Smooth muscle cell (in vitro differentiated cells): ENCODE results near the gene NRIP1. TPM values are rescaled to one million over a fixed set of nuclear protein-coding genes. Genes with fewer than 3 reads are reported as not detected.
"Not testable (repeated sequence)": the region's sequence is repeated elsewhere in the genome, so short reads cannot be mapped to it uniquely, and the experiment has no call there.

Experiments
- DNase-seq: peaks from one replicate; lab custom pipeline; 2025; ENCODE audit not compliant: unreplicated experiment; lab: John Stamatoyannopoulos, UW
- H2AFZ ChIP-seq: fragments of 200-600 bp; sonication (generic); 2 replicates; pipeline ENCODE4 v1.6.0; 2016; ENCODE audit warnings: antibody characterized with exemption, low read depth, mild to moderate bottlenecking
- H3F3A ChIP-seq: fragments of 200-600 bp; sonication (generic); 2 replicates; pipeline ENCODE4 v1.6.0; 2017; ENCODE audit warnings: antibody characterized with exemption, low read depth
- H3K27ac ChIP-seq: fragments of 200-600 bp; sonication (generic); 2 replicates; pipeline ENCODE4 v1.5.1; 2016; ENCODE audit warnings: low read depth, mild to moderate bottlenecking
- H3K27me3 ChIP-seq: fragments of 200-600 bp; sonication (generic); 2 replicates; pipeline ENCODE4 v1.6.1; 2016; ENCODE audit warnings: low read depth, mild to moderate bottlenecking
- H3K36me3 ChIP-seq: fragments of 200-600 bp; sonication (generic); 2 replicates; pipeline ENCODE4 v1.5.1; 2016; ENCODE audit warnings: low read depth
- H3K4me1 ChIP-seq: fragments of 200-600 bp; sonication (generic); 2 replicates; pipeline ENCODE4 v1.5.1; 2016; ENCODE audit warnings: low read depth
- H3K4me2 ChIP-seq: fragments of 200-600 bp; sonication (generic); 2 replicates; pipeline ENCODE4 v1.6.0; 2016; ENCODE audit warnings: mild to moderate bottlenecking
- H3K4me3 ChIP-seq: fragments of 200-600 bp; sonication (generic); 2 replicates; pipeline ENCODE4 v1.5.1; 2016; ENCODE audit warnings: mild to moderate bottlenecking
- H3K79me2 ChIP-seq: fragments of 200-600 bp; sonication (generic); 2 replicates; pipeline ENCODE4 v1.6.0; 2016; ENCODE audit warnings: low read depth, mild to moderate bottlenecking
- H3K9ac ChIP-seq: fragments of 200-600 bp; sonication (generic); 2 replicates; pipeline ENCODE4 v1.6.0; 2016; ENCODE audit warnings: low read depth
- H3K9me3 ChIP-seq: fragments of 200-600 bp; sonication (generic); replicated peaks from 2 replicates; pipeline ENCODE4 v1.5.1; 2016; ENCODE audit warnings: low read depth
- H4K20me1 ChIP-seq: fragments of 200-600 bp; sonication (generic); 2 replicates; pipeline ENCODE4 v1.6.0; 2016; ENCODE audit warnings: low read depth
- WGBS: methylation state at CpG from one replicate; pipeline ENCODE4 v1.1.7; 2016; ENCODE audit warnings: low lambda C conversion rate; 5-methylcytosine and 5-hydroxymethylcytosine counted together
- polyA plus RNA-seq: library from polyadenylated mRNA; unstranded; fragments of >200 nt; fragmentation: Nextera tagmentation; extraction: Ambion mirVana; gene quantifications from 2 replicates; pipeline ENCODE4 v1.2.1, GENCODE V29; 2016
- total RNA-seq: library from RNA; depleted of rRNA; stranded (reverse); fragments of >200 nt; gene quantifications from 2 replicates; pipeline ENCODE4 v1.2.3, GENCODE V29; 2014
- TF ChIP-seq, protein P1 (sequence below): fragments of 200-600 bp; sonication (generic); IDR thresholded peaks from 2 replicates; pipeline ENCODE4 v1.5.1; 2017; ENCODE audit warnings: borderline replicate concordance, mild to moderate bottlenecking, antibody characterized with exemption; ENCODE audit not compliant: insufficient read depth, poor library complexity, severe bottlenecking

The NRIP1 gene
- total and polyA plus RNA-seq, 2 experiments from 2014 or later = 5.1 to 26.0 TPM

- Histone ChIP-seq H3F3A (no peaks in the 10 kb centered on the region), H3K27me3 (no peaks in the 10 kb centered on the region), H3K4me2 (no peak overlapping the region), H3K27ac (no peak overlapping the region), H3K4me3 (no peak overlapping the region), H3K4me1 (no peaks in the 10 kb centered on the region), H3K79me2 (peaks cover 71% of the 10 kb centered on the region), H3K36me3 (no peaks in the 10 kb centered on the region), H4K20me1 (peaks cover 86% of the 10 kb centered on the region), H3K9me3 (no peaks in the 10 kb centered on the region), H3K9ac (no peak overlapping the region), H2AFZ (no peak overlapping the region)
- no peak for DNase-seq
- WGBS = 88% methylated on average over 1 of the region's 1 CpG
- TF ChIP-seq, protein P1, sequence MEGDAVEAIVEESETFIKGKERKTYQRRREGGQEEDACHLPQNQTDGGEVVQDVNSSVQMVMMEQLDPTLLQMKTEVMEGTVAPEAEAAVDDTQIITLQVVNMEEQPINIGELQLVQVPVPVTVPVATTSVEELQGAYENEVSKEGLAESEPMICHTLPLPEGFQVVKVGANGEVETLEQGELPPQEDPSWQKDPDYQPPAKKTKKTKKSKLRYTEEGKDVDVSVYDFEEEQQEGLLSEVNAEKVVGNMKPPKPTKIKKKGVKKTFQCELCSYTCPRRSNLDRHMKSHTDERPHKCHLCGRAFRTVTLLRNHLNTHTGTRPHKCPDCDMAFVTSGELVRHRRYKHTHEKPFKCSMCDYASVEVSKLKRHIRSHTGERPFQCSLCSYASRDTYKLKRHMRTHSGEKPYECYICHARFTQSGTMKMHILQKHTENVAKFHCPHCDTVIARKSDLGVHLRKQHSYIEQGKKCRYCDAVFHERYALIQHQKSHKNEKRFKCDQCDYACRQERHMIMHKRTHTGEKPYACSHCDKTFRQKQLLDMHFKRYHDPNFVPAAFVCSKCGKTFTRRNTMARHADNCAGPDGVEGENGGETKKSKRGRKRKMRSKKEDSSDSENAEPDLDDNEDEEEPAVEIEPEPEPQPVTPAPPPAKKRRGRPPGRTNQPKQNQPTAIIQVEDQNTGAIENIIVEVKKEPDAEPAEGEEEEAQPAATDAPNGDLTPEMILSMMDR = no peak
These were observed 28.6 kb downstream of the NRIP1 start for GRCh38 chr21:15036189-15036588.

DNA sequence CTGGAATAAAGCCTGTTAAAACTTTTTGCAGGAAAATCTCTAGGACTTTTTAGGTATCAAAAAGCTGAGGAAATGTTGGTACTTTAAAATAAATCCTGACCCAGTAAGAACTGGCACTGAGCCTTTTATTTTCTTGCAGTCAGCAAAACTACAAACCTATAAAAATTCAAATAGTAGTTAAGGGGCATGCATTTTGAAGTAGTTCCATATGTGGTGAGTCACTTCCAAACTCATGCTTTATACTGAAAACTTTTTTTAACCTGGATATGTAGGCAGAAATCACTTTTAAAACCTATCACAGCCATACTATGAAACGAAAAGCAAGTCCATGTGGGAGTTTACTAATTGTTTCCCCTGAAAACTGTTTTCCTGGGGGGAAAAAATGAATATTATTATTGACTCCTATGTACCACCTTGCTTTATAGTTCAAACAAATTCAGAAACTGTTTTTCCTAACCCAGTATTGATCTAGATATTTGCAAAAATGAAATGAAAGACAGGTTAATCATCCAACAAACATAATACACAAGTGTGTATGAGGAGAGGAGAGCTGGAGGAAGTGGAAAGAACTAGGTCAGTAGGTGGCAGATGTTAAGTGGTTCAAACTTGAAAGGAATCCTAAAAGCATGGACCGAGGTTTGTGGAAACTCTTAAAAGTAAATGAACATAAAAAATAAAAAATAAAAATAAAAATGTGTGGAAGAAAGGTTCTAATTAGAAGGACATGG lies 30.5 kb downstream of the NRIP1 start:
- H3F3A ChIP-seq = peaks cover 4% of the 10 kb centered on the region
- no peaks in the 10 kb centered on the region for H3K27me3 ChIP-seq
- H3K36me3 ChIP-seq = no peaks in the 10 kb centered on the region
- H3K4me3 ChIP-seq = no peak overlapping the region
- TF ChIP-seq, protein P1 = no peak
- no peak overlapping the region for H2AFZ ChIP-seq
- H3K9me3 ChIP-seq = no peaks in the 10 kb centered on the region
- H3K4me1 ChIP-seq = no peaks in the 10 kb centered on the region
- H3K4me2 ChIP-seq = peak overlapping the region; percentile 40
- H3K9ac ChIP-seq = no peak overlapping the region
- peaks cover 66% of the 10 kb centered on the region for H3K79me2 ChIP-seq
- H4K20me1 ChIP-seq = peaks cover 81% of the 10 kb centered on the region
- DNase-seq = no peak
- 46% methylated on average over 2 of the region's 2 CpGs for WGBS
- H3K27ac ChIP-seq = peak overlapping the region; percentile 53

DNA sequence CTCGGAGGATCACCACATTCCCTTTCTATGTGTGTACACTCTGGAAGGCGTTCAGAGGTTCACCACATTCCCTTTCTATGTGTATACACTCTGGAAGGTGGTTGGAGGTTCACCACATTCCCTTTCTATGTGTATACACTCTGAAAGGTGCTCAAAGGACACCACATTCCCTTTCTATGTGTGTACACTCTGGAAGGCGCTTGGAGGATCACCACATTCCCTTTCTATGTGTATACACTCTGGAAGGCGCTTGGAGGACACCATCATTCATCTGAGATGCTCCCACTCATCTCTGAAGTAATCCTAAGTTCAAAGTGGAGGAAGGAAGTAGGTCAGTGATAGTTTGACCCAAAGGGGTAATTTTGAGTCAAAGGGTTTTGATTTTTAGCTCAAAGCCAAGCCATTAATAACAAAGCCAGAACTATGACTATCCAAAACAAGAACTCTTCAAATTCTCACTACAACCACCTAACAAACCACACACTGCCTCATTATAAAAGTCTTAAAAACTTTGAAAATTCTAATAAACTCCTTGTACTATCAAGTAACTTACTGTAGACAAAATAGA lies 32.9 kb downstream of the NRIP1 start:
- peaks cover 84% of the 10 kb centered on the region for H4K20me1 ChIP-seq
- TF ChIP-seq, protein P1 = no peak
- no peak overlapping the region for H2AFZ ChIP-seq
- H3K27ac ChIP-seq = no peak overlapping the region
- peaks cover 66% of the 10 kb centered on the region for H3K79me2 ChIP-seq
- no peak overlapping the region for H3K4me3 ChIP-seq
- 94% methylated on average over 4 of the region's 4 CpGs for WGBS
- no peak for DNase-seq
- H3F3A ChIP-seq = peaks cover 4% of the 10 kb centered on the region
- H3K4me1 ChIP-seq = no peaks in the 10 kb centered on the region
- no peak overlapping the region for H3K9ac ChIP-seq
- H3K9me3 ChIP-seq = no peaks in the 10 kb centered on the region
- no peak overlapping the region for H3K4me2 ChIP-seq
- H3K27me3 ChIP-seq = no peaks in the 10 kb centered on the region
- no peaks in the 10 kb centered on the region for H3K36me3 ChIP-seq

GRCh38 chr21:15031362-15031761 lies 33.4 kb downstream of the NRIP1 start:
- H3K36me3 ChIP-seq, H3K27ac ChIP-seq, H3K4me2 ChIP-seq, H2AFZ ChIP-seq, H3K9ac ChIP-seq, H3K27me3 ChIP-seq, H3K9me3 ChIP-seq, DNase-seq, H3F3A ChIP-seq, H3K4me1 ChIP-seq, H3K4me3 ChIP-seq: not testable (repeated sequence)
- H4K20me1 ChIP-seq = peaks cover 85% of the 10 kb centered on the region
- WGBS = 91% methylated on average over 12 of the region's 14 CpGs
- peaks cover 66% of the 10 kb centered on the region for H3K79me2 ChIP-seq

DNA sequence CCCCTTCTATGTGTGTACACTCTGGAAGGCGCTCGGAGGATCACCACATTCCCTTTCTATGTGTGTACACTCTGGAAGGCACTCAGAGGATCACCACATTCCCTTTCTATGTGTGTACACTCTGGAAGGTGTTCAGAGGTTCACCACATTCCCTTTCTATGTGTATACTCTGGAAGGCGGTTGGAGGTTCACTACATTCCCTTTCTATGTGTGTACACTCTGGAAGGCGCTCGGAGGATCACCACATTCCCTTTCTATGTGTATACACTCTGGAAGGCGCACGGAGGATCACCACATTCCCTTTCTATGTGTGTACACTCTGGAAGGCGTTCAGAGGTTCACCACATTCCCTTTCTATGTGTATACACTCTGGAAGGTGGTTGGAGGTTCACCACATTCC lies 33.9 kb downstream of the NRIP1 start:
- H3K9ac ChIP-seq, H3K4me1 ChIP-seq, H3K4me2 ChIP-seq, H3F3A ChIP-seq, H2AFZ ChIP-seq, DNase-seq, H3K27me3 ChIP-seq, H3K4me3 ChIP-seq, H3K9me3 ChIP-seq, H3K36me3 ChIP-seq, H3K27ac ChIP-seq: not testable (repeated sequence)
- WGBS = 89% methylated on average over 8 of the region's 8 CpGs
- H4K20me1 ChIP-seq = peaks cover 85% of the 10 kb centered on the region
- peaks cover 65% of the 10 kb centered on the region for H3K79me2 ChIP-seq
